Neural cell (in vitro differentiated cells): ENCODE results near the gene ROR2. TPM values are rescaled to one million over a fixed set of nuclear protein-coding genes. Genes with fewer than 3 reads are reported as not detected.

Source experiments
- H2AFZ ChIP-seq: fragments of 200-600, 300-800 bp; sonication (generic), shearing (Covaris generic); 2 replicates; pipeline ENCODE4 v1.6.0; 2014; ENCODE audit warnings: low read depth, mild to moderate bottlenecking, antibody characterized with exemption, low read length, moderate library complexity
- H3F3A ChIP-seq: fragments of 200-600 bp; shearing (Covaris generic); 2 replicates; pipeline ENCODE4 v1.6.1; 2016; ENCODE audit warnings: mild to moderate bottlenecking, moderate library complexity, mixed read lengths, antibody characterized with exemption, low read length; ENCODE audit not compliant: insufficient read depth, poor library complexity, severe bottlenecking
- H3K27ac ChIP-seq: fragments of 200-600, 300-800 bp; sonication (generic), shearing (Covaris generic); 2 replicates; pipeline ENCODE4 v1.5.1; 2014; ENCODE audit warnings: mild to moderate bottlenecking, low read length, moderate library complexity
- H3K27me3 ChIP-seq: fragments of 300-800, 200-600 bp; sonication (generic), shearing (Covaris generic); 2 replicates; pipeline ENCODE4 v1.6.0; 2014; ENCODE audit warnings: mild to moderate bottlenecking, low read depth, low read length, moderate library complexity; ENCODE audit not compliant: insufficient read depth
- H3K36me3 ChIP-seq: fragments of 300-800, 200-600 bp; sonication (generic), shearing (Covaris generic); 2 replicates; pipeline ENCODE4 v1.5.1; 2014; ENCODE audit warnings: mild to moderate bottlenecking, antibody characterized with exemption, low read length, moderate library complexity; ENCODE audit not compliant: insufficient read depth
- H3K4me2 ChIP-seq: fragments of 300-800, 200-600 bp; sonication (generic), shearing (Covaris generic); 2 replicates; pipeline ENCODE4 v1.6.0; 2014; ENCODE audit warnings: mild to moderate bottlenecking, low read length
- H3K4me3 ChIP-seq: fragments of 300-800, 200-600 bp; sonication (generic), shearing (Covaris generic); 2 replicates; pipeline ENCODE4 v1.5.1; 2014; ENCODE audit warnings: mild to moderate bottlenecking, low read length, moderate library complexity
- H3K79me2 ChIP-seq: fragments of 200-600 bp; shearing (Covaris generic); replicated peaks from 2 replicates; pipeline ENCODE4 v1.6.0; 2014; ENCODE audit warnings: mild to moderate bottlenecking, low read length, moderate library complexity; ENCODE audit not compliant: insufficient read depth
- H3K9ac ChIP-seq: fragments of 300-800, 200-600 bp; sonication (generic), shearing (Covaris generic); 2 replicates; pipeline ENCODE4 v1.6.1; 2016; ENCODE audit warnings: mild to moderate bottlenecking, low read length, mixed read lengths
- H3K9me2 ChIP-seq: fragments of 200-600 bp; shearing (Covaris generic); 2 replicates; pipeline ENCODE4 v1.6.1; 2016; ENCODE audit warnings: mild to moderate bottlenecking, low read length, mixed read lengths; ENCODE audit not compliant: insufficient read depth
- H3K9me3 ChIP-seq: fragments of 200-600, 300-800 bp; sonication (generic), shearing (Covaris generic); 2 replicates; pipeline ENCODE4 v1.6.1; 2016; ENCODE audit warnings: mild to moderate bottlenecking, mixed run types, low read length, moderate library complexity, mixed read lengths
- H4K20me1 ChIP-seq: fragments of 200-600 bp; shearing (Covaris generic); 2 replicates; pipeline ENCODE4 v1.6.1; 2016; ENCODE audit warnings: mild to moderate bottlenecking, mixed run types; ENCODE audit not compliant: insufficient read depth
- CTCF ChIP-seq: fragments of 450-650 bp; IDR thresholded peaks from 2 replicates; pipeline ENCODE4 v1.5.1; 2014; ENCODE audit warnings: antibody characterized with exemption, mild to moderate bottlenecking, moderate library complexity; ENCODE audit not compliant: poor library complexity, severe bottlenecking
- EP300 ChIP-seq: fragments of 450-650 bp; conservative IDR thresholded peaks from 2 replicates; pipeline ENCODE4 v1.6.1; 2014; ENCODE audit warnings: antibody characterized with exemption, mild to moderate bottlenecking, moderate library complexity; ENCODE audit not compliant: poor library complexity, severe bottlenecking
- EZH2 ChIP-seq: fragments of 200-600, 300-800 bp; shearing (Covaris generic), sonication (generic); IDR thresholded peaks from 2 replicates; pipeline ENCODE4 v1.6.1; 2014; ENCODE audit warnings: antibody characterized with exemption, low read length, borderline replicate concordance, mild to moderate bottlenecking; ENCODE audit not compliant: insufficient read depth, poor library complexity, severe bottlenecking
- MXI1 ChIP-seq: fragments of 450-650 bp; conservative IDR thresholded peaks from 2 replicates; pipeline ENCODE4 v1.6.1; 2014; ENCODE audit warnings: antibody characterized with exemption, mild to moderate bottlenecking; ENCODE audit not compliant: poor library complexity, severe bottlenecking
- POLR2AphosphoS5 ChIP-seq: IDR thresholded peaks from 2 replicates; pipeline ENCODE4 v1.6.1; 2012
- RAD21 ChIP-seq: fragments of 450-650 bp; conservative IDR thresholded peaks from 2 replicates; pipeline ENCODE4 v1.6.1; 2014; ENCODE audit warnings: antibody characterized with exemption, mild to moderate bottlenecking, moderate library complexity
- REST ChIP-seq: IDR thresholded peaks from 2 replicates; pipeline ENCODE4 v1.6.1; 2012; ENCODE audit warnings: borderline replicate concordance
- SMC3 ChIP-seq: fragments of 450-650 bp; conservative IDR thresholded peaks from 2 replicates; pipeline ENCODE4 v1.6.1; 2014; ENCODE audit warnings: antibody characterized with exemption, mild to moderate bottlenecking, moderate library complexity; ENCODE audit not compliant: poor library complexity
- TAF1 ChIP-seq: IDR thresholded peaks from 2 replicates; pipeline ENCODE4 v1.6.1; 2012; ENCODE audit warnings: low read depth
- polyA plus RNA-seq: library from polyadenylated mRNA; depleted of rRNA; stranded (reverse); fragments of >200 nt; gene quantifications from 2 replicates; pipeline ENCODE4 v1.2.3, GENCODE V29; 2014

The ROR2 gene
- polyA plus RNA-seq, 1 donor from 2014 or later = 0.33 TPM

- TF ChIP-seq EZH2 (no peak), MXI1 (no peak)
Measured at GRCh38 chr9:91560301-91560700, 389.7 kb downstream of the ROR2 start (continued).

GRCh38 chr9:91558879-91559278, 391.1 kb downstream of the ROR2 start:
- Histone ChIP-seq H3K36me3 (no peaks in the 10 kb centered on the region), H3K79me2 (no peaks in the 10 kb centered on the region), H3K27ac (no peak overlapping the region), H3K4me2 (no peak overlapping the region), H3F3A (no peaks in the 10 kb centered on the region), H3K9me2 (no peaks in the 10 kb centered on the region), H3K9me3 (no peaks in the 10 kb centered on the region), H3K4me3 (no peak overlapping the region), H3K27me3 (no peaks in the 10 kb centered on the region), H4K20me1 (no peaks in the 10 kb centered on the region), H3K9ac (no peak overlapping the region), H2AFZ (no peak overlapping the region)
- TF ChIP-seq POLR2AphosphoS5 (no peak), EP300 (no peak), RAD21 (no peak), SMC3 (no peak), MXI1 (no peak), CTCF (no peak), TAF1 (no peak), EZH2 (no peak), REST (no peak)

GRCh38 chr9:91558395-91558794, 391.6 kb downstream of the ROR2 start:
- H3K4me3 ChIP-seq = no peak overlapping the region
- H3K4me2 ChIP-seq = no peak overlapping the region
- no peaks in the 10 kb centered on the region for H3K9me2 ChIP-seq
- H3K27ac ChIP-seq = no peak overlapping the region
- H3K9ac ChIP-seq = no peak overlapping the region
- no peaks in the 10 kb centered on the region for H3K27me3 ChIP-seq
- TF ChIP-seq RAD21 (no peak), REST (no peak), TAF1 (no peak), SMC3 (no peak), MXI1 (no peak), POLR2AphosphoS5 (no peak), CTCF (no peak), EZH2 (no peak), EP300 (no peak)
- H3K79me2 ChIP-seq = no peaks in the 10 kb centered on the region
- no peaks in the 10 kb centered on the region for H3F3A ChIP-seq
- no peaks in the 10 kb centered on the region for H3K9me3 ChIP-seq
- H2AFZ ChIP-seq = no peak overlapping the region
- no peaks in the 10 kb centered on the region for H3K36me3 ChIP-seq
- no peaks in the 10 kb centered on the region for H4K20me1 ChIP-seq
